Endothelial cell of umbilical vein (primary cell): Measurements from ENCODE around the gene AMHR2. TPM values are rescaled to one million over a fixed set of nuclear protein-coding genes. Genes with fewer than 3 reads are reported as not detected.
"Not testable (repeated sequence)": the region's sequence is repeated elsewhere in the genome, so short reads cannot be mapped to it uniquely, and the experiment has no call there.

ENCODE experiments used
- BruUV-seq: library from RNA; stranded (reverse); fragments of 400-500 nt; replicated peaks from 2 replicates; lab custom pipeline; 2021; lab: Mats Ljungman, UMichigan
- CTCF ChIA-PET: fragments of 300-600, 350-600 bp; sonication (Branson Sonifier 250); formaldehyde crosslinking; loops from one replicate; lab custom pipeline; 2021; ENCODE audit warnings: antibody characterized with exemption, inconsistent platforms; lab: Charles Lee
- POLR2A ChIA-PET: fragments of 300-600, 350-600 bp; sonication (Branson Sonifier 250); formaldehyde crosslinking; loops from one replicate; lab custom pipeline; 2021; ENCODE audit warnings: antibody characterized with exemption, inconsistent platforms; lab: Charles Lee
- DNase-seq: peaks from one replicate; pipeline ENCODE4 v3.0.0-alpha.2; 2011; ENCODE audit warnings: low read depth, low spot score
- FAIRE-seq: peaks from 2 replicates; lab custom pipeline; 2011; peaks lifted over from hg19 to GRCh38; lab: Jason Lieb, UNC
- H2AFZ ChIP-seq: 2 replicates; pipeline ENCODE4 v1.6.0; 2012; ENCODE audit warnings: low read depth, low read length, control low read depth, inconsistent platforms
- H3K27ac ChIP-seq: 2 replicates; pipeline ENCODE4 v1.5.1; 2011; ENCODE audit warnings: low read depth, mild to moderate bottlenecking, control low read depth, low read length, moderate library complexity; ENCODE audit not compliant: insufficient read depth
- H3K27me3 ChIP-seq, 2 experiments: 2 replicates each; pipeline versions ENCODE4 v1.6.0 to v1.6.1; 2011; ENCODE audit warnings: low read length in 2 of 2, mixed read lengths in 1 of 2; ENCODE audit not compliant: control insufficient read depth in 2 of 2, insufficient read depth in 2 of 2
- H3K36me3 ChIP-seq, 2 experiments: 2 replicates in 1 of 2; 3 replicates in 1 of 2; pipeline ENCODE4 v1.5.1; 2011; ENCODE audit warnings: low read length in 2 of 2, mild to moderate bottlenecking in 1 of 2, moderate library complexity in 1 of 2; ENCODE audit not compliant: control insufficient read depth in 2 of 2, insufficient read depth in 2 of 2; ENCODE audit errors: extremely low read depth in 1 of 2
- H3K4me1 ChIP-seq: 3 replicates; pipeline ENCODE4 v1.5.1; 2011; ENCODE audit warnings: mild to moderate bottlenecking, low read length; ENCODE audit not compliant: control insufficient read depth, insufficient read depth; ENCODE audit errors: extremely low read depth
- H3K4me2 ChIP-seq: 2 replicates; pipeline ENCODE4 v1.6.1; 2011; ENCODE audit warnings: low read length, control low read depth, mixed read lengths; ENCODE audit not compliant: insufficient read depth
- H3K4me3 ChIP-seq, 3 experiments: fragments of 200-600 bp in 1 of 3; sonication (generic), shearing (Covaris generic) in 1 of 3; replicated peaks in 1 of 3; 2 replicates each; pipeline ENCODE4 v1.5.1; 2011 to 2016; ENCODE audit warnings: control low read depth in 3 of 3, low read length in 3 of 3, mild to moderate bottlenecking in 2 of 3, inconsistent platforms in 1 of 3, low read depth in 1 of 3, moderate library complexity in 1 of 3; ENCODE audit not compliant: insufficient read depth in 1 of 3
- H3K79me2 ChIP-seq: 2 replicates; pipeline ENCODE4 v1.6.0; 2012; ENCODE audit warnings: low read length, inconsistent platforms; ENCODE audit not compliant: control insufficient read depth, insufficient read depth
- H3K9ac ChIP-seq: replicated peaks from 2 replicates; pipeline ENCODE3; 2011; ENCODE audit warnings: low read length, control low read depth; ENCODE audit not compliant: insufficient read depth; ENCODE audit errors: extremely low read depth
- H3K9me1 ChIP-seq: replicated peaks from 3 replicates; pipeline ENCODE4 v1.6.0; 2011; ENCODE audit warnings: mild to moderate bottlenecking, low read length; ENCODE audit not compliant: control insufficient read depth, insufficient read depth; ENCODE audit errors: extremely low read depth
- H3K9me3 ChIP-seq: replicated peaks from 2 replicates; pipeline ENCODE4 v1.5.1; 2012; ENCODE audit warnings: low read length, inconsistent platforms; ENCODE audit not compliant: control insufficient read depth, insufficient read depth
- H4K20me1 ChIP-seq: replicated peaks from 2 replicates; pipeline ENCODE3; 2011; ENCODE audit warnings: mild to moderate bottlenecking, low read length; ENCODE audit not compliant: control insufficient read depth, insufficient read depth; ENCODE audit errors: extremely low read depth
- EZH2 ChIP-seq: IDR thresholded peaks from 2 replicates; pipeline ENCODE4 v1.6.1; 2012; ENCODE audit warnings: borderline replicate concordance, low read depth, mild to moderate bottlenecking, moderate library complexity, low read length, inconsistent platforms; ENCODE audit not compliant: severe bottlenecking
- FOS ChIP-seq: IDR thresholded peaks from 2 replicates; pipeline ENCODE4 v1.6.1; 2011; ENCODE audit warnings: mild to moderate bottlenecking, low read length, moderate library complexity, borderline replicate concordance; ENCODE audit not compliant: insufficient read depth
- GATA2 ChIP-seq: IDR thresholded peaks from 2 replicates; pipeline ENCODE4 v1.7.0; 2011; ENCODE audit warnings: low read depth, mild to moderate bottlenecking, moderate library complexity, mixed read lengths, low read length; ENCODE audit not compliant: insufficient read length, insufficient read depth
- JUN ChIP-seq: IDR thresholded peaks from 2 replicates; pipeline ENCODE4 v1.6.1; 2011; ENCODE audit warnings: borderline replicate concordance, low read depth; ENCODE audit not compliant: insufficient read length, insufficient read depth
- MAX ChIP-seq: IDR thresholded peaks from 2 replicates; pipeline ENCODE4 v1.6.1; 2011; ENCODE audit not compliant: insufficient read depth, insufficient read length
- MYC ChIP-seq: IDR thresholded peaks from one replicate; pipeline ENCODE4 v1.6.1; 2011; ENCODE audit warnings: mild to moderate bottlenecking, low read depth, low read length
- POLR2A ChIP-seq: IDR thresholded peaks from 2 replicates; pipeline ENCODE4 v1.6.1; 2012; ENCODE audit warnings: low read depth, mild to moderate bottlenecking, control low read depth, low read length
- POLR2AphosphoS5 ChIP-seq: IDR thresholded peaks from 2 replicates; pipeline ENCODE4 v1.6.1; 2012; ENCODE audit warnings: low read depth, mild to moderate bottlenecking, control low read depth, low read length, moderate library complexity; ENCODE audit not compliant: insufficient read depth
- dilution Hi-C: fragments of 300-500 bp; cut with MboI; formaldehyde crosslinking; loops from one replicate; pipeline ENCODE4 v1.15.0; 2019; ENCODE audit warnings: low sequenced_read_pairs; ENCODE audit not compliant: extremely low pct_ligation_motif_present
- intact Hi-C: fragments of 100-400 bp; cut with micrococcal nuclease; formaldehyde crosslinking; loops from one replicate; pipeline ENCODE4 v1.10.0; 2022
- polyA plus RNA-seq, 4 experiments: library from polyadenylated mRNA; depleted of rRNA in 3 of 4; stranded (reverse) in 3 of 4; unstranded in 1 of 4; fragments of >200 nt; gene quantifications; 2 replicates each; pipeline versions ENCODE4 v1.2.1 to v1.2.3, GENCODE V29; 2011 to 2012; ENCODE audit warnings: missing spikeins in 1 of 4
- total RNA-seq: library from RNA; stranded (reverse); gene quantifications from 2 replicates; pipeline ENCODE4 v1.2.3, GENCODE V29; 2021
- TF ChIP-seq, protein P1 (sequence below), 2 donors: IDR thresholded peaks; 1 replicate in 1 of 2; 2 replicates in 1 of 2; pipeline ENCODE4 v1.5.1; 2011; ENCODE audit warnings: low read length in 2 of 2, mild to moderate bottlenecking in 2 of 2, moderate library complexity in 2 of 2, control low read depth in 1 of 2, inconsistent platforms in 1 of 2, low read depth in 1 of 2; ENCODE audit not compliant: insufficient read depth in 1 of 2; ENCODE audit errors: extremely low read depth in 1 of 2

Gene AMHR2
- total and polyA plus RNA-seq, 2 donors (not counting 3 experiments of a cell fraction or from before 2014, with no cell fraction given) = not detected

GRCh38 chr12:53443955-53444354, 20.3 kb downstream of the AMHR2 start:
- Histone ChIP-seq H3K27ac (no peak overlapping the region), H3K9ac (no peak overlapping the region), H3K36me3 (peaks cover 0 to 9% of the 10 kb centered on the region in 2 experiments), H3K79me2 (peaks cover 16% of the 10 kb centered on the region), H3K4me3 (no peak overlapping the region), H3K27me3 (no peaks in the 10 kb centered on the region), H4K20me1 (no peaks in the 10 kb centered on the region), H2AFZ (no peak overlapping the region), H3K9me3 (no peaks in the 10 kb centered on the region), H3K9me1 (no peaks in the 10 kb centered on the region), H3K4me2 (no peak overlapping the region), H3K4me1 (peaks cover 12% of the 10 kb centered on the region)
- dilution Hi-C loops (no loop called here), intact Hi-C loops (no loop called here)
- BruUV-seq = no TSS peak
- ChIA-PET POLR2A (no interaction called here), CTCF (no interaction called here)
- FAIRE-seq (no peak), DNase-seq (no peak)
- TF ChIP-seq JUN = no peak
- no peak for TF ChIP-seq MAX
- TF ChIP-seq GATA2 = no peak
- no peak for TF ChIP-seq FOS
- TF ChIP-seq POLR2A = no peak
- TF ChIP-seq, protein P1, sequence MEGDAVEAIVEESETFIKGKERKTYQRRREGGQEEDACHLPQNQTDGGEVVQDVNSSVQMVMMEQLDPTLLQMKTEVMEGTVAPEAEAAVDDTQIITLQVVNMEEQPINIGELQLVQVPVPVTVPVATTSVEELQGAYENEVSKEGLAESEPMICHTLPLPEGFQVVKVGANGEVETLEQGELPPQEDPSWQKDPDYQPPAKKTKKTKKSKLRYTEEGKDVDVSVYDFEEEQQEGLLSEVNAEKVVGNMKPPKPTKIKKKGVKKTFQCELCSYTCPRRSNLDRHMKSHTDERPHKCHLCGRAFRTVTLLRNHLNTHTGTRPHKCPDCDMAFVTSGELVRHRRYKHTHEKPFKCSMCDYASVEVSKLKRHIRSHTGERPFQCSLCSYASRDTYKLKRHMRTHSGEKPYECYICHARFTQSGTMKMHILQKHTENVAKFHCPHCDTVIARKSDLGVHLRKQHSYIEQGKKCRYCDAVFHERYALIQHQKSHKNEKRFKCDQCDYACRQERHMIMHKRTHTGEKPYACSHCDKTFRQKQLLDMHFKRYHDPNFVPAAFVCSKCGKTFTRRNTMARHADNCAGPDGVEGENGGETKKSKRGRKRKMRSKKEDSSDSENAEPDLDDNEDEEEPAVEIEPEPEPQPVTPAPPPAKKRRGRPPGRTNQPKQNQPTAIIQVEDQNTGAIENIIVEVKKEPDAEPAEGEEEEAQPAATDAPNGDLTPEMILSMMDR (IDR thresholded peaks at IDR 0.05; ENCODE audit: extremely low read depth in 1 of 2, insufficient read depth in 1 of 2, low read depth in 1 of 2, low read length in 2 of 2) = no peak
- no peak for TF ChIP-seq POLR2AphosphoS5
- no peak for TF ChIP-seq MYC
- no peak for TF ChIP-seq EZH2

DNA sequence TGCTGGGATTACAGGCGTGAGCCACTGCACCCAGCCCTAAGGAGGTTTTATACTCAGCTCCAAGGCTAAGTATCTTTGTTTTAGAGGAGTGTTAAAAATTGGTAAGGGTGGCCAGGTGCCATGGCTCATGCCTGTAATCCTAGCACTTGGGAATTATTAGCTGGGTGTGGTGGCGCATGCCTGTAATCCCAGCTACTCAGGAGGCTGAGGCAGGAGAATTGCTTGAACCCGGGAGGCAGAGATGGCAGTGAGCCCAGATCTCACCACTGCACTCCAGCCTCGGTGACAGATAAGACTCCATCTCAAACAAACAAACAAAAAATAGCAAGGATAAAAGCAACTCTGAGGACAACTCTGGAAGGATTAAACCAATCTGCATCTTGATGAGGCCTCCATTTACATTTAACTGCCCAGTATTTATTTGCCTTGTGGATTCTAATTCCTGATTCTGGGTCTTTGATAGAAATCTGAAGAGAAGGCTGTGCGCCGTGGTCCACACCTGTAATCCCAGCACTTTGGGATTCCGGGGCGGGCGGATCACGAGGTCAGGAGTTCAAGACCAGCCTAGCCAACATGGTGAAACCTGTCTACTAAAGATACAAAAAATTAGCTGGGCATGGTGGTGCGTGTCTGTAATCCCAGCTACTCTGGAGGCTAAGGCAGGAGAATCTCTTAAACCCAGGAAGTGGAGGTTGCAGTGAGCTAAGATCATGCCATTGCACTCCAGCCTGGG, 21.1 kb downstream of the AMHR2 start:
- H3K36me3 ChIP-seq, H3K9ac ChIP-seq, DNase-seq, H3K9me1 ChIP-seq, H3K9me3 ChIP-seq, intact Hi-C loops, H3K4me2 ChIP-seq, H3K27me3 ChIP-seq, FAIRE-seq, BruUV-seq, dilution Hi-C loops, POLR2A ChIA-PET, H4K20me1 ChIP-seq, H2AFZ ChIP-seq, H3K27ac ChIP-seq, CTCF ChIA-PET, H3K4me3 ChIP-seq: not testable (repeated sequence)
- peaks cover 16% of the 10 kb centered on the region for H3K79me2 ChIP-seq
- peaks cover 12% of the 10 kb centered on the region for H3K4me1 ChIP-seq
